ENCODE results near the gene LRP3. TPM values are rescaled to one million over a fixed set of nuclear protein-coding genes. Genes with fewer than 3 reads are reported as not detected.
A peak's percentile ranks its signal among the peaks of the same experiment; 100 is the strongest.

Gene LRP3
- polyA plus RNA-seq, 3 donors = 1.4 to 11.9 (median 4.1) TPM

DNA sequence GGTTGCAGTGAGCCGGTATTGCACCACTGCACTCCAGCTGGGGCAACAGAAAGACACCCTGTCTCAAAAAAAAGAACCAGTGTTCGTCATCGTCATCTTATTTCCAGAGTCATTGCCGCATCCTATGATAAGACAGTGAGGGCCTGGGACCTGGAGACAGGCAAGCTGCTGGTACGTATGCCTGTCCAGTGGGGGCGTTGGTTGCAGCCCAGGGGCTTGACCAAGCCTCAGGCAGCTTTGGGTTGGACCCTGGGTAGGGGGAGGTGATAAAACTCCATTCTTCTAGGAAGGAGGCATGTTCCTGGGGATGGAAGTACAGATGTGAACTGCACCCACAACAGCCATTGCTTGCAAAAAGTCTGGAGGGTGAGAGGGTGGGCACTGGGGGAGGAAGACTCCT lies 46.6 kb upstream of the LRP3 start:
- H3K4me2 ChIP-seq (replicated peaks; ENCODE audit: extremely low read depth, low read length, poor library complexity, severe bottlenecking) = no peak overlapping the region
- Mint-ChIP-seq H3K4me3 (no peak overlapping the region), H3K9me3 (peaks cover 0 to 10% (median 6%) of the 10 kb centered on the region in 7 donors), H3K4me1 (peaks cover 7% of the 10 kb centered on the region), H3K27me3 (ENCODE audit: low read depth in 3 of 3) (peaks cover 0 to 4% (median 2%) of the 10 kb centered on the region in 3 donors), H3K27ac (no peak overlapping the region), H3K36me3 (no peaks in the 10 kb centered on the region)
- no peak overlapping the region for H2AFZ ChIP-seq (ENCODE audit: insufficient read depth, low read depth, low read length, poor library complexity, severe bottlenecking)
- peaks cover 0 to 27% of the 10 kb centered on the region in 2 donors for H3K4me1 ChIP-seq (ENCODE audit: control insufficient read depth in 1 of 2, insufficient read depth in 2 of 2, low read length in 2 of 2)
- intact Hi-C loops (cut with micrococcal nuclease) = loop anchor here (5.0 to 10.0 kb wide), 2 partner anchors 35 to 257 kb away; no protein-coding TSS in a partner anchor
- H3K79me2 ChIP-seq (ENCODE audit: insufficient read depth, low read length) = no peaks in the 10 kb centered on the region
- no peaks in the 10 kb centered on the region for H3K36me3 ChIP-seq (replicated peaks in 1 of 2; ENCODE audit: control insufficient read depth in 1 of 2, insufficient read depth in 2 of 2, low read length in 2 of 2)
- H4K20me1 ChIP-seq (ENCODE audit: insufficient read depth, low read length) = no peaks in the 10 kb centered on the region
- TF ChIP-seq, protein P1, sequence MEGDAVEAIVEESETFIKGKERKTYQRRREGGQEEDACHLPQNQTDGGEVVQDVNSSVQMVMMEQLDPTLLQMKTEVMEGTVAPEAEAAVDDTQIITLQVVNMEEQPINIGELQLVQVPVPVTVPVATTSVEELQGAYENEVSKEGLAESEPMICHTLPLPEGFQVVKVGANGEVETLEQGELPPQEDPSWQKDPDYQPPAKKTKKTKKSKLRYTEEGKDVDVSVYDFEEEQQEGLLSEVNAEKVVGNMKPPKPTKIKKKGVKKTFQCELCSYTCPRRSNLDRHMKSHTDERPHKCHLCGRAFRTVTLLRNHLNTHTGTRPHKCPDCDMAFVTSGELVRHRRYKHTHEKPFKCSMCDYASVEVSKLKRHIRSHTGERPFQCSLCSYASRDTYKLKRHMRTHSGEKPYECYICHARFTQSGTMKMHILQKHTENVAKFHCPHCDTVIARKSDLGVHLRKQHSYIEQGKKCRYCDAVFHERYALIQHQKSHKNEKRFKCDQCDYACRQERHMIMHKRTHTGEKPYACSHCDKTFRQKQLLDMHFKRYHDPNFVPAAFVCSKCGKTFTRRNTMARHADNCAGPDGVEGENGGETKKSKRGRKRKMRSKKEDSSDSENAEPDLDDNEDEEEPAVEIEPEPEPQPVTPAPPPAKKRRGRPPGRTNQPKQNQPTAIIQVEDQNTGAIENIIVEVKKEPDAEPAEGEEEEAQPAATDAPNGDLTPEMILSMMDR (IDR thresholded peaks at IDR 0.05) = no peak
- H3K9me3 ChIP-seq (replicated peaks in 1 of 2; ENCODE audit: control insufficient read depth in 1 of 2, insufficient read depth in 1 of 2, low read length in 2 of 2) = no peaks in the 10 kb centered on the region
- no peak overlapping the region for H3K9ac ChIP-seq (ENCODE audit: insufficient read depth, low read length, poor library complexity, severe bottlenecking)
- 90% methylated on average over 5 of the region's 6 CpGs for WGBS (ENCODE audit: insufficient coverage)
- H3K27ac ChIP-seq (ENCODE audit: low read depth in 1 of 2, low read length in 2 of 2) = no peak overlapping the region
- H3K4me3 ChIP-seq (replicated peaks in 1 of 3; ENCODE audit: low read depth in 2 of 3, low read length in 3 of 3) = no peak overlapping the region
- DNase-seq = no peak
- no peaks in the 10 kb centered on the region for H3K27me3 ChIP-seq (ENCODE audit: control insufficient read depth in 2 of 2, insufficient read depth in 2 of 2, low read length in 2 of 2)

DNA sequence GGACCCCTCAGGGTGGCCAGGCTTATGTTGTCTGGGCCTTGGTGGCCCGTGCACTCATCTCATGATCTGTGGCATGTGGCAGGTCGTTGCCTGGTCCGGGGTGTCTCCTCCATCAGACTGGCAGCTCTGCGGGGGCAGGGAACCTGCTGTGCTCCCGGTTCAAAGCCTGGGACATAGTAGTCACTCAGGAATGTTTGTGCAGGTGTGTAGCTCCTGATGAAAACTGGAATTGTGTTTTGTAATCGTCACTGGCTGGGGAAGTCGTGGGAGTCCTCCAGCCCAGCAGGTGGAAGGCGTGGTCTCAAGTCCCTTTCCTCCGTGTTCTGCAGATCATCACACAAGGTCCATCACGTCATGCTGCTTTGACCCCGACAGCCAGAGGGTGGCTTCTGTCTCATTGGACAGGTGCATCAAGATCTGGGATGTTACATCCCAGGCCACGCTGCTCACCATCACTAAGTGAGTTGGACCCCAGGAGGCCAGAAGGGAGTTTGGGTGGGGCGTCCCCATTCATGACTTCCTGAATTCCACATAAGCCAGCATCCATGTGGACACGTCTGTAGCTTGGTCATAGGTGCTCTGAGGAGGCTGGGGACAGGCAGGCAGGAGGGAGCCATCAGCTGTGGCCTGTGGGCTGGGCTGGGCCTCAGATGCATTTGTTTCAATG lies 43.1 kb upstream of the LRP3 start:
- no peaks in the 10 kb centered on the region for H4K20me1 ChIP-seq (ENCODE audit: insufficient read depth, low read length)

More for the DNA sequence above, 43.1 kb upstream of the LRP3 start:
- WGBS (ENCODE audit: insufficient coverage) = 87% methylated on average over 14 of the region's 14 CpGs
- Histone ChIP-seq H3K4me3 (replicated peaks in 1 of 3; ENCODE audit: low read depth in 2 of 3, low read length in 3 of 3) (no peak overlapping the region), H3K27ac (ENCODE audit: low read depth in 1 of 2, low read length in 2 of 2) (no peak overlapping the region), H3K36me3 (replicated peaks in 1 of 2; ENCODE audit: control insufficient read depth in 1 of 2, insufficient read depth in 2 of 2, low read length in 2 of 2) (no peaks in the 10 kb centered on the region), H3K9me3 (replicated peaks in 1 of 2; ENCODE audit: control insufficient read depth in 1 of 2, insufficient read depth in 1 of 2, low read length in 2 of 2) (no peaks in the 10 kb centered on the region), H3K27me3 (ENCODE audit: control insufficient read depth in 2 of 2, insufficient read depth in 2 of 2, low read length in 2 of 2) (no peaks in the 10 kb centered on the region), H3K4me1 (ENCODE audit: control insufficient read depth in 1 of 2, insufficient read depth in 2 of 2, low read length in 2 of 2) (peaks cover 0 to 26% of the 10 kb centered on the region in 2 donors), H3K9ac (ENCODE audit: insufficient read depth, low read length, poor library complexity, severe bottlenecking) (no peak overlapping the region), H3K79me2 (ENCODE audit: insufficient read depth, low read length) (no peaks in the 10 kb centered on the region), H3K4me2 (replicated peaks; ENCODE audit: extremely low read depth, low read length, poor library complexity, severe bottlenecking) (no peak overlapping the region), H2AFZ (ENCODE audit: insufficient read depth, low read depth, low read length, poor library complexity, severe bottlenecking) (no peak overlapping the region)
- Mint-ChIP-seq H3K36me3 (no peaks in the 10 kb centered on the region), H3K27me3 (ENCODE audit: low read depth in 3 of 3) (peaks cover 0 to 3% (median under 1%) of the 10 kb centered on the region in 3 donors), H3K4me3 (no peak overlapping the region), H3K4me1 (peaks cover 2% of the 10 kb centered on the region), H3K9me3 (peaks cover 0 to 6% (median 6%) of the 10 kb centered on the region in 7 donors), H3K27ac (peak overlapping the region in 1 of 7 donors; percentile 27)
- no peak for DNase-seq
- intact Hi-C loops (cut with micrococcal nuclease) = no loop called here
- TF ChIP-seq, protein P1 (IDR thresholded peaks at IDR 0.05) = no peak

Measured in CD14-positive monocyte (primary cell).